GM19099 (cell line): Measurements from ENCODE around the gene DPYD.

Experiments used
- POLR2A ChIP-seq: IDR thresholded peaks from 3 replicates; pipeline ENCODE4 v1.6.1; 2011; ENCODE audit warnings: low read depth; ENCODE audit not compliant: insufficient read length; ENCODE audit errors: extremely low read depth

The DPYD gene

DNA sequence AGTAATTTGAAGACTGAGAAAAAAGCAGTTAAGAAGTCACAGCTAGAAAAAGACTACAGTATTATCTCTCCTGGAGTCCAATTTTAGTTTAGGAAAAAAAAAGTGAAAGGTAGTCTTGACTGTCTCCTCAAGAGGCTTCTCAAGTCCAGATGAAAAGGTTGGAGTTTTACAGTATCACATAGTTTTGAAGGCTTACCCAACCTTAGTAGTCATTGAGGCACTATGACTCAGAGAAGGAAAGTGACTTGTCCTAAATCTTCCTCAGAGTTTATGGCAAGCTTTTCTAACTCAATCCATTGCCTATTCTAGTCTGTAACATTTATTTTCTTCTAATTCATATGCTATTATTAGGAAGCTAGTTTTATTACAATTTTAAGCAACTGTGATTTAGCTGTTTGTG lies 174.9 kb downstream of the DPYD start:
- no peak for TF ChIP-seq POLR2A

DNA sequence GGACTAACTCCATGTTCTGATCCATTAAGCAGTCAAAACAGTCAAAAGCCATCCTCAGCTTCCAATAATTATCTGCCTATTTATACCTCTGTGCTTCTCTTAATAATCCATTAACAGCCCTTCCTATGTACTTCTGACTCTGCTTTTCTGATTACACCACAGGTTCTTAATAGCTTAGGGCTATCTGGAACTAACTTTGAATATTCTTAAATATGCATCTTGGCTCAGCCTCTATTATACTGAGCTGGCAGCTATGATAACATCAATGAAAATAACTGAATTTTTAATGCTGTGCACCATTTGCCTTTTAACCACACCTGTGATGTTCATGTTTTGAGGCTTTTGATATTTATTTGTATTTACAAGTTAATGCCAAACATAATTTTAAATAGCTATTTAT lies 175.9 kb downstream of the DPYD start:
- no peak for TF ChIP-seq POLR2A

DNA sequence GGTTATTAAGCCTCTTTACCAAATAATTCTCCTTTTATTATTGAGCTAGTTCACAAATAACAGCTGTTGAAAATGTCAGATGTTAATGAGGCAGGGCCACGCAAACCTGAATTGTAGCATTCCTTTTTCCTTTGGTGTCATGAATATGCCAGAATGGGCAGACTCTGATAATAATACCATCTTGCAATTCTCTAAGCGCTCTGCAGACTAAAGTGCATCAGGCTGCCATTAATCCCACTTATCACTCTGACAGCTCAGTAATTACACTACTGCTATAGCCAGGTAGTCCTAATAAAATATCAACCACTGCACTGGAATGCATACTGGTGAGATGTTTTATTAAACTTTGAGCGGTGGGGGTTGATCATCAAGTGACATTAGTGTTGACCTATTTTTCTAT lies 177.7 kb downstream of the DPYD start:
- no peak for TF ChIP-seq POLR2A

DNA sequence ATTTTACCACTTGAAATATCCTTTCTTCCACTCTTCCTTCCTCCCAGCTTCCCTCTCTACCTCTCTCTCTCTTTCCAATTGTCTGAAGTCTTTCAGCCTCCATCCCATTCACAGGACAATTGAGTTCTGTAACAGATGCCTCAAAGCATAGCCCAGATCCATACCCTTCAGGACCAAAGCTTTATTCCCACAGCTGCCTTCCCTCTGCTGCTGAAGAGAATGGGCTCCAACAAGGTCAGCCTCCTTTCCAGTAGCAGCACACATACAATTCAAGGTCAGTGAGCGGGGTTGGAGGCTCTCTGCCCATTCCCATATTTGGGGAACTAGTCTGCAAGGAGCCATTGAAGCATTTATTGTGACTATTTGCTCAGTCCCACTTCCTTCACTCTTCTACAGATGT lies 179.9 kb downstream of the DPYD start:
- no peak for TF ChIP-seq POLR2A

DNA sequence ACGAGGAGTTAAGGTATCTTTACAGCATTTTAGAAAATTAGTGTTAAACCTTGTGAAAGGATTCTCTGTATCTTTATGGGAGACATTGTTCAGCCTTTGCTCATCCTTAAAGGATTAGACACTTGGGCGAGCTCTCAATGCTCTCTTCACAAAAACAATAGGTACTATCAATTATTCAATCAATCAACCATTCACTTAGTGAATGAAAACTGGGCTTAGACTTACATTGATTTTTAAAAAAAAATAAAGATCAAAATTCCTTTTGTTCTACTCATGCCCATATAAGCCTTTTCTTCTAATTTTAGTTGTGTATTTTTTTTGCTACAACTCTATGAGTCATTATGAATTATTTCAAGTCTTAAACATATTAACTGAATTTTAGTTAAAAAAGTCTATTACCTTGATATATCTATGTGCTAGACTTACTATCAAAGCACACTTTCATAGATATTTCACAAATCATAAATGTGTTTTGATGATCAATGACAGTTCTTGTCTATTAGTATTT lies 181.2 kb downstream of the DPYD start:
- TF ChIP-seq POLR2A, result no peak

DNA sequence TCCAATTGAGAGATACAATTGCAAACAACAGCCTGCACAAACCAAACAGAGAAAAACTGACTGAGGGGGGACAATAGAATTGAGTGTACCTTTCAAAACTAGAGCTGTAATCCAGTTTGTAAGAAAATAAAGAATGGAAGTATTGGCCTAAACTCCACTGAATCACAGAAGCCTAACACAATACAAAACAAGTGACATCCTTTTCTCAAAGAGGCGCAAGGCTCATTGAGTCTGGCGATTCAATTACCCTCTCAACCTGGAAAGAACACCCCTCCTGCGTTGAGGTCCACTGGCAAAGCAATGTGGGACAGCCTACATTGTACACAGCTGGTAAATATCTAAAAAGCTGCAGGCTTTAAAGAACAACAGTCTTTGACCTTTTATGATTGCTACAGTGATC lies 182.6 kb downstream of the DPYD start:
- TF ChIP-seq POLR2A, result no peak

DNA sequence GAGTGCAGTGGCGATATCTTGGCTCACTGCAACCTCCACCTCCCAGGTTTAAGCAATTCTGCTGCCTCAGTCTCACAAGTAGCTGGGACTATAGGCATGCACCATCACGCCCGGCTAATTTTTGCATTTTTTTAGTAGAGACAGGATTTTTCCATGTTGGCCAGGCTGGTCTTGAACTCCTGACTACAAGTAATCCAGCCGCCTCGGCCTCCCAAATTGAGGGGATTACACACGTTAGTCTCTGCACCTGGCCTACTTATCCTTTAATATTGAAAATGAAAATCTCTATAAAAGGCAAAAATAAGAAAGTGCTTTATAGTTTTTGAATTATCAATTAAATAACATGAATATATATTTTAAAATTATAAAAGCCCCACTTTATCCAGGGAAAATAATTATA lies 190.6 kb downstream of the DPYD start:
- TF ChIP-seq POLR2A, result no peak

DNA sequence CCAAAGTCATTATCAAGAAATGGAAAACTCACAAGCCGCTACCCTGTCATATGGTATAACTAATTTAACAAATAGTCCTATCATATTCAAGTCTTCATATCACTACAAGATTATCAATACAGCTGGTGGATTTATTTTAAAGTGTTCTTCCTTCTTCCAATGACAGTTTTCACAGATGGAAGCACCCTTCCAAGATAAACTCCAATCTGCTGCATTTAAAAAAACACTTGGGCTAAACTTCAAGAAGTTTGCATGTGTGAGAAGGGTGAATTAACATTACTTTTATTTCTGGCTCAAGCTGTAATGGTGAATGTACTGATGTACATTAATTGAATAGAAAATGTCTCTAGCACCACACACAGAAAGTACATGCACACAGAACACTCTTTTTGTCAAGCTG lies 192.4 kb downstream of the DPYD start:
- TF ChIP-seq POLR2A, result no peak

DNA sequence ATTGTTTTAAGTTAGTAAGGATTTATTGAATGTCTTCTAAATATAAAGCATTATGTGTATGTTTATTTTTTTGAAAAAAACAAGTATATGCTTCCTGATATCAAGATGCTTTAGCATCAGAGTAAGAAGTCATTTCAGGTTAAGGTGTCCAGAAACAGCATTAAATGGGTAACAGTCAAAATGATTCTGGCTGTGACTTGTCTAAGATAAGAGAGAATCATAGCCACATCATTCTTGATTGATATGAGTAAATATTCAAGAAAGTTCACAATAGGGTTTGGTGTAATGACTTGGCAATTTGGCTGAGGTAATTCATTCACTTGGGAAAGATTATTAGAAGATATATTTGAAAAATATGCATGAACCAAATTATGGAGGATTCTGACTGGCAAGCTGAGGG lies 193.8 kb downstream of the DPYD start:
- TF ChIP-seq POLR2A, result no peak

DNA sequence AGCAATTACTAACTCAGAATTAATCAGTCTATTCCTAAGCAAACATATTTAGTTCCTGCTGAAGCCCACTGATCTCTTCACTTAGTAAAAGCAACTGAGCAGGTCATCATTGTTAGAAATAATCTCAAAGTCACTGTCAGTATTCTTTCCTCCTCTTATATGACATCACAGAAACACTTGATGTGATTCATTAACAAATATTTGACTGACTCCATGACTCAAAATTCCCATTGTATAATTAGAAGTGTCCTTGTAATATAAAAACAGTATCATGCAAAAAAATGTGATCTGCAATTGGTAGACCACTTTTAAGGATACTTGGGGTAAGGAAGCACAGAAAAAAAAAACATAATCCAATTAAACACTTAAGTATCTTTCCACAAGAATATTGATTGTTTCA lies 194.4 kb downstream of the DPYD start:
- no peak for TF ChIP-seq POLR2A

DNA sequence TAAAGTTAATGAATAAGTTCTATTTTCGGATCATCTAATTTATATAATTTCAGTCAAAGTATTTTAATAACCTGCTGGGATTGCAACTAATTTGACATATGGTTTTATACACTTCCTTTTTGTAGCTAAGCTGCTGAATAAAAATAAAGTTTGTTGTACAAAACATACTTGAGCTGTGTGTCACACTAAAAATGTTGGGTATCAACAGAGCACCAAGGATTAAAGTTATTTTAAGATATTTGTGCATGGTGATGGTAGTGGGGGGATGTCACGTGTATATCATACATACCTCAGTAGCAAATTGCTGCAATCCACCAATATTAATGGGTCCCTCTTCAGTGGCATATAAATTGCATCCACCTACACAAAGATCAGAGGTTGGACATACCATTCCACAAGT lies 199.6 kb downstream of the DPYD start:
- no peak for TF ChIP-seq POLR2A

DNA sequence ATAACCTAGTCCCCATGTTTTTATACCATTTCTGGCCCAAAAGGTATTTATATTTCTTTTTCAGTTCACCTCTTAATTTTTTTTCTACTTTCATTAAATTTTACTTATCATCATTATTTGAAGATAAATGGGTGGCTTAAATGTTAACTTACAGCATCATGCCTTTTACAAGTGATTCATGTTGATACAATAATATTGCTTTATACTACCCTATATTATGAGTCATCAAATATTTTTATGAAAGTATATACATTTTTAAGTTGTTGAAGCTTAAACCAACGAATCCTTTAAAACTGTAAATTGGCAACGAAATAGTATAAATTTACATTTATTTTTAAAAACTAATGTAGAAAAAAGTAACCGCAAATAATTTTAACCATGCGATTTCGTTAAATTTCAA lies 207.9 kb downstream of the DPYD start:
- TF ChIP-seq POLR2A, result no peak

DNA sequence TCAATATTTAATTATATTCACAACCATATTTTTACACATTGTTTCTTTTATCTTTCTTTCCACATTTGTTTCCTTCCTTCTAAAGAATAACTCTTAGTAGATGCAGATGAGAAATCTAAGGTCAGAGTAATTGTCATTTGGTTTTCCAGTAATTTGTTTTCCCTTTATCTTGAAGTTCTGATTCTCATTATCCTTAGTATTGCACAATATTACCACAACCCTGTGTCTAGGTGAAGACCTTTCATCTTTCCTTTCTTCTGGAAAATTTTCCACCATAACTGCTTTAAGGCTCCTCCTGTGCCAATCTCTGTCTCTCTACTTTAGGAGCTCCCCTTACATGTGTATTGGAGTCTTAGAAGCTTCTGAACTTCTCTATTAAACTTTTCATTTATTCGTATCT lies 209.0 kb downstream of the DPYD start:
- TF ChIP-seq POLR2A, result no peak

DNA sequence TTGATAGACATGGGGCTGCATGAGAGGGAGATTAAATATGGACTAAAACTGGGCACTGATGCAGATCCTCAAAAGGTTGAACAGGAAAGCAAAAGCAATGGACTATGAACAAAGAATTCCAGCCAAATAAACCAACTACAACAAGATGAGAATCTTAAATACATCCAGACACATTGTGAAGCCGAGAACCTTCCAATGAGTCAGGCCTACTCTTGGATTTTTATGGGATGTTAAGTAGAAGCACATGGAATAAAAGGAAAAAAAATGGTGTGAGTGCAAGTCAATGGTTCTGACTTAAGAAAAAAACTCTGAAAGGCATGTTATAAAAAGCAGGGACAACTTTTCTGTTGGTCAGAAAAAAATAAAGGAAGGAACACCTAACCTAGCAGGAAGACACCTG lies 227.2 kb downstream of the DPYD start:
- TF ChIP-seq POLR2A, result no peak

DNA sequence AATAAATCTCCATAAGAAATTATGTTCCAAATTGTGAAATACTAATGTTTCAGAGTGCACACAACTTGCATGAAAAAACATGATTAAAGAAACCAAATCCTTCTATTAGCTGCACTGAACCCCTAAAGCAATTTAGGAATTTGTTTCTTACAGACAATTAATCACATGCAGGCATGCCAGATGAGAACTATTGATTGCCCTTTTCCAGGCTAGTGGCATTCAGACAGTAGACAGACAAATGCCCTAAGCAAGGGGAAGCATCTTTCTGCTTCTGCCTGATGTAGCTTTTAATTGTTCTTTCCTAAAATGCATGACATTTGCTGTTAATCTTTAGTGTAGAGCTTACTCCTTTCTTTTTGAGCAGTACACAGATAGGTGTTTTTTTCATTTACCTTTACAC lies 229.5 kb downstream of the DPYD start:
- no peak for TF ChIP-seq POLR2A

DNA sequence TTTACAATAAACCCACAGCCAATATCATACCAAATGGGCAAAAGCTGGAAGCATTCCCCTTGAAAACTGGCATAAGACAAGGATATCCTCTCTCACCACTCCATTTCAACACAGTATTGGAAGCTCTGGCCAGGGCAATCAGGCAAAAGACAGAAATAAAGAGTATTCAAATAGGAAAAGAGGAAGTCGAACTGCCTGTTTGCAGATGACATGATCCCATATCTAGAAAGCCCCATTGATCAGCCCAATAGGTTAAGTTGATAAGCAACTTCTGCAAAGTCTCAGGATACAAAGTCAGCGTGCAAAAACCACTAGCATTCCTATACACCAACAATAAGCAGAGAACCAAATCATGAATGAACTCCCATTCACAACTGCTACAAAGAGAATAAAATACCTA lies 235.5 kb downstream of the DPYD start:
- TF ChIP-seq POLR2A, result no peak

DNA sequence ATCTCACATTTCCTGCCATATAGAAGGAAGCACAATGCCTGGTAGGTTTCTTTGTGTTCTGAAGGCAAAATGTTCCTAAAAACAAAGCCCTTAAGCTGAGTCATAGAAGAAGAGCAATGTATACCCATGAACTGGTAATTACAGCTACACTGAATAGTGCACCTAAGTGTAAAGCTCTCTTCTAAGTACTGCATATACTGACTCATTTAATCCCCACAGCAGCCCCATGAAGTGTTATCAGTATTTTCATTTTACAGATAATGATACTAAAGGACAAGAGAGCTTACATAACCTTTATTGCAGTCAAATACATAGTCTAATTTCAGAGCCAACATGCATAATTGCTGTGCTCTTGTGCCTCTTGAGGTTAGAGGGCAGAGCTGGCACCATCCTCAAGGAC lies 239.9 kb downstream of the DPYD start:
- no peak for TF ChIP-seq POLR2A

DNA sequence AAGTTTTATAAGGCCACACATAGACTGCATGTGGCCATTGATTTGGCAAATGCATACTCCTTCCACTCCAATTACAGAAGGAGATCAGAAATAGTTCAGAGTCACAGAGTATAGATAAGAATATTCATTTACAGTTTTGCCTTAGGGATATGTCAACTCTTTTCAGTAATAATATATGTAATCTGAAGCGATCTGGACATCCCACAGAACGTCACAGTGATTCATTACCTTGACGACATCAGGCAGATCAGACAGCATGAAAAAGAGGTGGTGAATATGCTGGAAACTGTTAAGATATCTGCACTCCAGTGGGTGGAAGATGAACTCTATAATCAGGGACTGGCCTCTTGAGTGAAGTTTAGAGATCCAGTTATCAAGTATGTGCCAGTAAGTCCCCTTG lies 240.4 kb downstream of the DPYD start:
- TF ChIP-seq POLR2A, result no peak
